COLO668 (cell line): ENCODE measurements around the gene RHBDD1.

Experiments
- DNase-seq: peaks from one replicate; lab custom pipeline; 2025; ENCODE audit not compliant: unreplicated experiment; lab: John Stamatoyannopoulos, UW

Gene RHBDD1

GRCh38 chr2:226910384-226910783 is 74.5 kb downstream of the RHBDD1 start:
- no peak for DNase-seq

DNA sequence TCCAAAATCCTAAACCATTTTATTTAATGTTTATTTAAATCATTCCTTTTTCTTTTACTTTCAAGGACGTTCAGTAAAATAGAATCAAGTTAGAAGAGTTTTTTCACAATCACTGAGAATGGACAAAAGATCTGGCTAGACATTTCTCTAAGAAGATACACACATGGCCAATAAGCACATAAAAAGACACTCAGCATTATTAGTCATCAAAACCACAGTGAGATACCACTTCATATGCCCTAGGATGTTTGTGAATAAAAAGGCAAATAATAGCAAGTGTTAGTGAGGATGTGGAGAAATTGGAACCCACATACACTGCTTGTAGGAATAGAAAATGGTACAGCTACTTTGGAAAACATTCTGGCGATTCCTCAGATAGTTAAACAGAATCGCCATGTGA is 76.1 kb downstream of the RHBDD1 start:
- DNase-seq, result no peak

DNA sequence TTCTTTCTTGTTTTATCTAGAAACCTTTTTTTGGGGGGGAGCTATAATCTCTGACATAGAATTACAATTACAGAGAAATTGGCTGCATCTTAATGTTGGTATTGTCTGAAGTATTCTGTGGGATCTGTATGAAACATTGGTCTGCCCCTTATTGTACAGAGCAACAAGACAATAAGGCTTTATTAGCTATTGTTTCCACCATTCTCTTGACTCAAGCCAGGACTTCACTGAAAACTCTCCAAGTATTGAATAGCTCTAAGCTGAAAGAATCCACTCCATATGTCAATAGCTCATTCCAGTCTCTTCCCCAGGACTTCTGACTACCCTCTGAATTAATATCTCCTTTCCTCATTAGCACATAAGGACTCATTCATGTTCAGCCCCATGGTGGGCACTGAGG is 77.8 kb downstream of the RHBDD1 start:
- no peak for DNase-seq

GRCh38 chr2:226915846-226916360 is 80.0 kb downstream of the RHBDD1 start:
- no peak for DNase-seq

DNA sequence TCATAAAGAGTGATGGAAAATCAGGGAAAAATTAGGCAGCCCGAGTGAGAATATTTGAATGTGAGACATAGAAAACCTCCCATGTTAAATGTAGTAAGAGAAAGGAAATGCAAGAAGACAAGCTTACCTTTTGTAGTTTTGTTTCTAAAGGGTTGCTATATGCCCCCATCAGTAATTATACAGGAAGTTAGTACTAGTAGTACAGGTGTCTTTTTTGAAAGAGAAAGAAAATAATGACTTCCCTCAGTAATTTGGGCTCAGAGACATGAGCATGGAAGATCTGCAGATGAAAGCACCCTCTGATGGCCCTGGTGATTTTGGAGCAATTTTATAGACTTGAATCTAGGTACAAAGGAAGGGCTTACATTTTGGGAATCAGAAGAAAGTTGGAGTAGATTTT is 80.8 kb downstream of the RHBDD1 start:
- no peak for DNase-seq

- no peak for DNase-seq
Measured at GRCh38 chr2:226932443-226932842, 96.6 kb downstream of the RHBDD1 start.

GRCh38 chr2:226934546-226935201 is 98.8 kb downstream of the RHBDD1 start:
- no peak for DNase-seq

GRCh38 chr2:226943862-226944620 is 108.2 kb downstream of the RHBDD1 start:
- DNase-seq, result no peak

DNA sequence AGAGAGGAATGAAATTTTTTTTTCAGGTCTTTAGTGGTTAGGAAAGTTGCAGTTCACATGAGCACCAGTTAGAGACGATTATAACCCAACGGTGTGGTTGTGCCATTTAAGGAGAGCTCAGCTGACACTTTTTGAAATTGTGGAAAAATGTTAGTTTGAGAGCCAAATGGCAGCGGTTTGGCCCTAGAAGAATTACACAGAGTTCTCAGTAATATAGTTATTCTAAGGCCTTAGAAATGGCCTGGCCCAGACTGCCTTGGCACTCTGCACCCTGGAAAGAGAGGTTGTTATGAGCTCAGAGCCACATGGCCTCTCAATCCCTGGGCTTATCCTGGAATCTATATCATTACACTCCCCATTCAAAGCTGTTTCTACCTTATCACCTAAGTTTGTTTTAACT is 117.4 kb downstream of the RHBDD1 start:
- DNase-seq, result no peak

DNA sequence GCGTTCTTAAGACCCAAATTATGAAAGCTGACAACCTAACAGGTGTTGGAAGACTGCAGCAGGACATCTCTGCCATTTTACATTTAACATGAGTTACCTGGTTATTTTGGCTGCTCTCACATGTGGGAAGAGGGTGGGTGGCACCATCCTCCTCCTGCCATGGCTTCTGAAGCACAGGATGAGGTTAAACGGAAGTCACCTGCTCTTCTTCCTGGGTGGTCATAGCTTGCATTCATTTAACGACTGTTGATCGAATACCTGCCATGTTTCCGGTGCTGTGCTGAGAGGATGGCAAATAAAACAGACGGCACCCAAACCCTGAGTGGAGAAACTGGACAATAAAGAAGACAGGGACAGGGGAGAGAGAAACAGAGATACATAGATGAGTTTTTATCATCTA is 118.0 kb downstream of the RHBDD1 start:
- DNase-seq, result no peak

DNA sequence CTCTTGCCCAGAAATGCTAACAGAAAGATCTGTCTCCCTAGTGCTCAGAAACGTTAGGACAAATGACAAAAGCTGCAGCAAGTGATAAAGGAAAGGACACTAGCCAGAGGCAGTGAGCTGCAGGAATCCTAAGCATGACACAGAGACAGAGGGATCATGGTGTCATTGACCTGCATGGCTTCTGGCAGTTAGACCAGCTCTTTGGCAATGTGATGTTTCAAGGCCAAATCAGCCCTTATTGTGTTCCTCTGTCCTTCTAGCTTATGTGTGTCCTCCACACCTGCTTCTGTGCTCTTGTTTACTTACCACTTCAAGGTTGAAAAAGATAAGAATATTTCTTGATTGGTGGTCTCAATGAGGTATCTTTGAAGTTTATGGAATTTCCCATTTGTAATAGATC is 120.8 kb downstream of the RHBDD1 start:
- DNase-seq, result no peak

GRCh38 chr2:226959418-226959817 is 123.6 kb downstream of the RHBDD1 start:
- no peak for DNase-seq

GRCh38 chr2:226962176-226962773 is 126.4 kb downstream of the RHBDD1 start:
- DNase-seq, result no peak

- no peak for DNase-seq
Measured at GRCh38 chr2:226963528-226963927, 127.7 kb downstream of the RHBDD1 start.

DNA sequence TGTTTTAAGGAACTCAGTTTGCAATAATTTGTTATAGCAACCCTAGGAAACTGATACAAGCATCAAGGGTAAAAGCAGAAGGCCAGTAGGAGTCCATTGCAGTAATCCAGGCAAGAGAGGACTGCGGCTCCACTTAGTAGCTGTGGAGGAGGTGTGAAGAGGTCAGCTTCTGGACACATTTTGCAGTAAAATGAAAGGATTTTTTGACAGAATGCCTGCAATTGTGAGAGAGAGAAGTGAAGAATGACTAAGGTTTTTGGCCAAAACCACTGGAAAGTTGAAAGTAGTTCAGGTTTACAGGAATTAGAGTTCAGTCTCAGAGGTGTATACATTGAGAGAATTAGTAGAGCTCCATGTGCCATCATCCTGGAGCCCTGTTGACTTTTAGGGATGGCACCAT is 129.5 kb downstream of the RHBDD1 start:
- DNase-seq, result no peak

DNA sequence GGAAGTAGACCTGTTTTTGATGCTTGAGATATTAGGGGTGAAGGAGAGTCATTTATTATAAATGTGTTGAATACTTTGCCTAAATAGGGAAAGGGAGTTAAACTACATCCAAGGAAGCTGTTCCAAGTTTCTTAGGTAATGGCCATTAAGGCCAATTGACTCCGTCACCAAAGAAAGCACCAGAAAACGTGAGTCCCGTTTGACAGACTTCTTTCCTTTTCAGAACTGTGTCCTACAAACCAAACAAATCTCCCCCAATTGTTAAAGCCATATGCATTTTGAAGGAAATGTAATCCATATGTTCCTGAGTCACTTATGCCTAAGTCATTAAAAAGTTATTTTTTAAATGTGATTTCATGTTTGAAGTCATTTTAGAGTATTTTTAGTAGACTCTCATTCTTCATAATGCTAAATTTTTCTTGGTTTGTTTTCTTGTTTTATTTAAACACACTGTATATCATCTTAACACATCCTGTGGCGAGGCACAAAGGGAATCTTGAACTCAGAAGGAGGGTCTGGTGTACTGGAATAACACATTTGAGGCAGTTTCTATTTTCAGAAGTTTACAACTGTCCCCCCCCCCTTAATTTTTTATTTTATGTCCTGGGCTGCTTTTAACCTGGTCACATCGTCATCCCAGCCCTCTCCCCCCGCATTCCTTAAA is 133.7 kb downstream of the RHBDD1 start:
- DNase-seq, result no peak

DNA sequence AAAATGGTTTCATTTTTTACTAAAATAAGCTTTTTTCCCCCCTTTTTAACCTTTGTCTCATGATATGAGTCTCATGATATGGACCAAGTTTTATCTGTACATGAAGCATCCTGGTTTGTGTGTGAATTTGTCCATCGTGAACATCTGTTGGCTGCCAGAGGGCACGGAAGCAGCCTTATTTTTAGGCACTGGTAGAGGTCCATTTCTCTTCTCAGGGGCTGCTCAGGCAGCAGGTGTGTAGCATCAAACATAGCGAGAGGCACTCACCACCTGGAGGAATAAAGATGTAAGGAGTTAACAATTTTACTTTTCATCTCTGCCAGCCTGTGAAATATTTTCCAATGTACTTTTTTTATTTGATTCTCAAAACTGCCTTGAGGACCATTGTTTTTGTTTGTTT is 134.5 kb downstream of the RHBDD1 start:
- no peak for DNase-seq

DNA sequence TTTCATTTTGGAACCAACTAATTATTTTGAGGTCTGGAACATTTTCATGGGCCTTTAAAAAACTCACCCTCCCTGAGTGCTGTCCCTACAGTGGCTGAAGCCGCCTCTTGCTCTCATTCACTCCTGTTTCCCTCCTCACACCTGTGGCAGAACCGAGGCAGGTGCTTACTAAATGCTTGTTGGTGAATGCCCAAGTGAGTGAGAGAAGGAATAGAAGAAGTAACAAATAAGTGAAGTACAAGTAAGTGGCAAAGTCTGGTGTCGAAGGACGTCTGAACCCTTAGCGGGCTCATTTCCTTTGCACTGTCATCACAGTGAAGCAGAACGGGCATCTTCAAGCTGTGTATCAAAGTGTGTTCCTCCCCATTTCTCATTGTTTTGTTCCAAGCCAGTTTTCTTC is 135.2 kb downstream of the RHBDD1 start:
- no peak for DNase-seq

DNA sequence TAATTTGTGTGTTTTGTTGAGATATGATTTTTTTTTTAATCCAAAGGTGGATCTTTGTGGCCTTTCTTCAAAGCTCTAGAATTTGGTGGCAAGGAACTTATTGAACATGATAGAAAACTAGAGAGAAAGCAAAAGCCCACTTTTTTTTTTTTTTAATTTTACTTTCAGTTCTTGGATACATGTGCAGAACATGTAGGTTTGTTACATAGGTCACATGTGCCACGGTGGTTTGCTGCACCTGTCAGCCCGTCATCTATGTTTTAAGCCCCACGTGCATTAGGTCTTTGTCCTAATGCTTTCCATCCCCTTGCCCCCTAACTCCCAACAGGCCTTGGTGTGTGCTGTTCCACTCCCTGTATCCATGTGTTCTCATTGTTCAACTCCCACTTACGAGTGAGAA is 135.9 kb downstream of the RHBDD1 start:
- no peak for DNase-seq

- no peak for DNase-seq
Measured at GRCh38 chr2:226973816-226974215, 138.0 kb downstream of the RHBDD1 start.

- DNase-seq, result no peak
Measured at GRCh38 chr2:226977775-226978190, 141.9 kb downstream of the RHBDD1 start.

DNA sequence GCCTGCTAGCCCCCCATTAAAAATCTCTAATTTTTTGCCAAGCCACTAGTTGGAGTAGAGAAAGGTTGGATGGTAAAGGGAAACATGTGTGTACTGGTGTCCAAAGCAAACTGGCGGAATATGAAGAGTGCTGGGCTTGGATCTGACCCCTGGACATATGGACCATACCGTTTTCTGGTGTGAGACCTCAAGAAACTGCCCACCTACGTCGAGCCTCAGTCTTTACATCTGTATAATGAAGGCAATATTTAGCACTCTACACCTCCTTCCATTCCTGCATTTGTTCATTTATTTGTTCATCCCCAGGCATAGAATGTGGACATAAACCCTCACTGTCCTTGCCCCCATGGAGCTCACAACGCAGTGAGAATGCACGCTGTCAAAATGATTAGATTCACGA is 142.4 kb downstream of the RHBDD1 start:
- DNase-seq, result no peak
